ENCODE data around the gene DLG2.
"Not testable (repeated sequence)": the region's sequence is repeated elsewhere in the genome, so short reads cannot be mapped to it uniquely, and the experiment has no call there.

Gene DLG2

DNA sequence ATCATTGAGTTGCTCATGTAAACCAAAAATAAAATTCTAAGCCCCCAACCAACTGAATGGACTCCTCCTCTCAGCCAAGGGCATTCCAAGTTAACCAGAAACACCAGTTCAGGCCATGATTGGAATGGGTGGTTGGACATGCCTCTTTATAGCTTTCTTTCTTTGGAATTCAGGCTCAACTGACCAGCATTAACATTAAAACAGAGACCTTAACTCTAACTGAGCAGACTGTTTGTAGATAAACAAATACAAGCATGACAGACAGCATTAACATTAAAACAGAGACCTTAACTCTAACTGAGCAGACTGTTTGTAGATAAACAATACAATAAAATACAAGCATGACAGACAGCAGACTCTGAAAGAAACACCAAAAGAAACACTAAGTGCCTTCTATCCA lies 278.2 kb downstream of the DLG2 start:
- in situ Hi-C loops (cut with MboI; ENCODE audit: low sequenced_read_pairs), result no loop called here

GRCh38 chr11:85347291-85347690 lies 279.9 kb downstream of the DLG2 start:
- in situ Hi-C loops (cut with MboI; ENCODE audit: low sequenced_read_pairs), result no loop called here

- in situ Hi-C loops (cut with MboI; ENCODE audit: low sequenced_read_pairs), result no loop called here
Measured at GRCh38 chr11:85346484-85346883, 280.7 kb downstream of the DLG2 start.

DNA sequence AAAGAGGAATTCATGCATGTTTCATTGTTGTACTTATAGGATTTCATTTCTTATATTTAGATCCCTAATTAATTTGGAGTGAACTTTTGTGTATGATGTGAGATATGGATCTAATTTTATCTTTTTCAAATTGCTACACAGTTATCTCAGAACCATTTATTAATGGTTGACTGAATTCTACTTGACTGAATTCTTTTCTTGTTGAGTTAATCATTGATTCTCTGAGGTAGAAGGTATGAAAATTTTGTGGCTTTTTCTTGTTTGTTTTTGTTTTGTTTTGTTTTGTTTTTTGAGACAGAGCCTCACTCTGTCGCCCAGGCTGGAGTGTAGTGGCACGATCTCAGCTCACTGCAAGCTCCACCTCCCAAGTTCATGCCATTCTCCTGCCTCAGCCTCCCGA lies 286.3 kb downstream of the DLG2 start:
- in situ Hi-C loops (cut with MboI; ENCODE audit: low sequenced_read_pairs), result not testable (repeated sequence)

GRCh38 chr11:85318573-85318972 lies 308.6 kb downstream of the DLG2 start:
- in situ Hi-C loops (cut with MboI; ENCODE audit: low sequenced_read_pairs), result no loop called here

GRCh38 chr11:85316967-85317366 lies 310.2 kb downstream of the DLG2 start:
- in situ Hi-C loops (cut with MboI; ENCODE audit: low sequenced_read_pairs), result no loop called here

GRCh38 chr11:85313741-85314140 lies 313.4 kb downstream of the DLG2 start:
- in situ Hi-C loops (cut with MboI; ENCODE audit: low sequenced_read_pairs), result no loop called here

- in situ Hi-C loops (cut with MboI; ENCODE audit: low sequenced_read_pairs), result no loop called here
Measured at GRCh38 chr11:85310479-85310878, 316.7 kb downstream of the DLG2 start.

- in situ Hi-C loops (cut with MboI; ENCODE audit: low sequenced_read_pairs), result no loop called here
Measured at GRCh38 chr11:85307366-85307765, 319.8 kb downstream of the DLG2 start.

DNA sequence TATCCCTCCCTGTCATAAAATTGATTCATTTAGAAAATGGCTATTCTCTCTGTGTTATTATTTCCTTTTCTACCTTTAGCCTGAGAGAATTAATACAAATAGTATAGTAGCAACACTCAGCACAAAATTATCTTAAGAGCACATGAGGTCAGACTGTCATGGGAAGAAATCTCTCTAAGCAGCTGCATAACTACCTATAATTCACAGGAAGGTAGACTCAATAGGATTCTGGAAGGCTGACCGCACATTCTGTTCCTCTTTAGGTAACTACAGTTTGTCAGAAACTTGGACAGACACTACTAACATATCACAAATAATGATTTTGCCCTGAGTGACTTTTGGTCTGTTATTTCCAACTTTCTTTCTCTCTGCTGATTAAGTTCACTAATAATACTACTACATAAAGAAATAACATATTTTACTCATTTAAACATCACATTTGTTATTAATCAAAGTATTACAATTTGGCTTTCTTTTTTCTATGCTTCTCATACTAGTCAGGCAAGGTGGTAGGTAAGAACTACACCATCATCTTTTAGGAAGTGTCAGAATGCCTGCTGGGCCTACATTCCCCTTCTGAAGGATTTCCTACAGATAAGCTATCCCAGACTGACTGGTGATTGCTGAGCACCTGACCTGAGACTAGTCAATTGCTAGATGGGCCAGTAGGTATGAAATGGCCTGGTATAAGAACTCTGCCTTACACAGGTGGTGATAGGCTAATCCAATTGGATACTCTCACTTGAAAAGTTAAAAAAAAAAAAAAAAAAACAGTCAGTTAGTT lies 325.1 kb downstream of the DLG2 start:
- in situ Hi-C loops (cut with MboI; ENCODE audit: low sequenced_read_pairs), result no loop called here

- in situ Hi-C loops (cut with MboI; ENCODE audit: low sequenced_read_pairs), result no loop called here
Measured at GRCh38 chr11:85299258-85299942, 327.7 kb downstream of the DLG2 start.

DNA sequence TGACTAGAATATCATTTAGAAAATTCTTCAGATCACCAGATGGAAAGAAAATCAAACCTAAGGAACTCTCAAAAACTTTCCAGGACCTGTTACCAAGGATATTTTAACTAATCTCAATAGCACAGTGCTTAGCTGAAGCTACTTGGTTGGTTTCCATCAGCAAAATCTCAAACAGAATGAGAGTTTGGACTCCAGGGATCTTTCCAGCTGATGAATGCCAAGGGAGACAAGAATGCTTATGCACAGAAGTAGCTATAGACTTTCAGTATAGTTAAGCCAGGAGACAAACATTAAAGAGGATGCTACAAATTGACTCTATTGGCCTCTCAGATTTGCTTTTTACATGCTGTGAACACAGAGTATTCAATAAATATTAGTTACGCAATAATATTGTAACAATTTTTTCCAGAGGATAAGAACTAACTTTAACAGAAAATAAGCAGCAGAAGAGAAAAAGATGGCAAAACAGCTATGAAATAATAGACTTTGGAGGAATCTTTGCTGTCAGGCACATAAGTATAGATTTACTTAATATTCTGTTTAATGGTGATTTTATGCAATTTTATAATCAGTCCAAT lies 331.4 kb downstream of the DLG2 start:
- in situ Hi-C loops (cut with MboI; ENCODE audit: low sequenced_read_pairs), result no loop called here

- in situ Hi-C loops (cut with MboI; ENCODE audit: low sequenced_read_pairs), result no loop called here
Measured at GRCh38 chr11:85281550-85281949, 345.6 kb downstream of the DLG2 start.

DNA sequence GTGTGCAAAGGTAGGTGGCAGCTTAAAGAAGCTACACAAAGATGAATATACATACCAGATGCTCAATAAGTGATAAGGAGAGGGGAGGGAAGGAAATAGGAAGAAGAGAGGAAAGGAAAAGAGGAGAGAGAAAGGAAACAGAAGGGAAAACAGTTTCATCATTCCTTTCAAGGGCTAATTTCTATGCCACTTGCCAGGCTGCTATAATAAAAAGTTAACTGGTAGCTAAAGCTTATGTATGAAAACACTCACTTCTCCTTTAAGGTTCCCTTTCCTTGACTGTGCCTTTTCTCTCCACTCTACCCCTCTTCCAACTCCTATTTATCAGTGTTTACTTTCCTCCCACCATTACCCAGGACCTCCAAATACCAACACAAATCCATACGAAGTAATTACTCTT lies 347.9 kb downstream of the DLG2 start:
- in situ Hi-C loops (cut with MboI; ENCODE audit: low sequenced_read_pairs), result no loop called here

DNA sequence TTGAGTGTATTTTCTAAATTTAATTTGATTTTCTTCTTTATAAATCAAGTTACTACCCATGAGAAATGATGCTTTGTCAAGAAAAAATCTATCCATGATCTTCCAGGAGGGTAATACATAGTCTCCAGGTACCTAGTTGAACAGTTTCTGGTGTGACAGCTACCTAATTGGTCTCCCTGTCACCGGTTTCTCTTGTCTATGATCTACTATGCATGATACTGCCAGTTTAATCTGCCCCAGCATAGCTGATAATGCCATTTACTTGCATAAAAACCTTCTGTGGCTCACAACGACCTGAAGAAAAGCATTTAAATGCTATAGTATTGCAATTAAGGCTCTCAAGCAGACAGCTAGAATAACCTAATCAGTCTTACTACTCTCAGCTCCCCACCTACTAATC lies 349.5 kb downstream of the DLG2 start:
- in situ Hi-C loops (cut with MboI; ENCODE audit: low sequenced_read_pairs), result no loop called here

GRCh38 chr11:85276332-85276731 lies 350.8 kb downstream of the DLG2 start:
- in situ Hi-C loops (cut with MboI; ENCODE audit: low sequenced_read_pairs), result no loop called here

GRCh38 chr11:85270315-85270714 lies 356.8 kb downstream of the DLG2 start:
- in situ Hi-C loops (cut with MboI; ENCODE audit: low sequenced_read_pairs), result not testable (repeated sequence)

GRCh38 chr11:85269109-85269508 lies 358.0 kb downstream of the DLG2 start:
- in situ Hi-C loops (cut with MboI; ENCODE audit: low sequenced_read_pairs), result no loop called here

GRCh38 chr11:85266646-85267045 lies 360.5 kb downstream of the DLG2 start:
- in situ Hi-C loops (cut with MboI; ENCODE audit: low sequenced_read_pairs), result no loop called here

- in situ Hi-C loops (cut with MboI; ENCODE audit: low sequenced_read_pairs), result no loop called here
Measured at GRCh38 chr11:85263328-85263727, 363.8 kb downstream of the DLG2 start.

DNA sequence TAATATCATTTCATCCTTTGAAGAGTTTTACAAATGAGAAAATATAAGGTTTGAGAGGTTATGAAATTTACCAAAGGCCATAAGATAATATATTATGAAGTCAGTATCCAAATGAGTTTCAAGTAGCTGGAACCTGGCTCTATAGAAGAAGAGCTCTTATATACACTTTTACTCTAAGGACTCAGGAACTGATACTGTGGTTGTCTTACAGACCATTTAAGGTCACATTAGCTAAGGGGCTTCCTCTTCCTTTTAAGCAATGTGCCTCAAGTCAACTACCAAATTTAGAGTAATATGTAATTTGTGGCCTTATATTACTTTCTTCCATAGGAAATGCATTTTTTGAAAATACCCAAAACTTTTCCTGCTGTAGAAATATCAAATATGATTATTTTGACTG lies 369.3 kb downstream of the DLG2 start:
- in situ Hi-C loops (cut with MboI; ENCODE audit: low sequenced_read_pairs), result no loop called here

GRCh38 chr11:85256433-85256832 lies 370.7 kb downstream of the DLG2 start:
- in situ Hi-C loops (cut with MboI; ENCODE audit: low sequenced_read_pairs), result no loop called here

All from HL-60/S4 treated with phorbol 12-myristate 13-acetate at 8.2 ng/mL for 4 days and 3 days (cell line).